ELF-1 (cell line): ENCODE measurements around the gene STX16.
A peak's percentile ranks its signal among the peaks of the same experiment; 100 is the strongest.

Experiments used
- DNase-seq: peaks from one replicate; pipeline ENCODE4 v3.0.0-alpha.2; 2016; ENCODE audit warnings: low read depth, low spot score

Gene STX16

DNA sequence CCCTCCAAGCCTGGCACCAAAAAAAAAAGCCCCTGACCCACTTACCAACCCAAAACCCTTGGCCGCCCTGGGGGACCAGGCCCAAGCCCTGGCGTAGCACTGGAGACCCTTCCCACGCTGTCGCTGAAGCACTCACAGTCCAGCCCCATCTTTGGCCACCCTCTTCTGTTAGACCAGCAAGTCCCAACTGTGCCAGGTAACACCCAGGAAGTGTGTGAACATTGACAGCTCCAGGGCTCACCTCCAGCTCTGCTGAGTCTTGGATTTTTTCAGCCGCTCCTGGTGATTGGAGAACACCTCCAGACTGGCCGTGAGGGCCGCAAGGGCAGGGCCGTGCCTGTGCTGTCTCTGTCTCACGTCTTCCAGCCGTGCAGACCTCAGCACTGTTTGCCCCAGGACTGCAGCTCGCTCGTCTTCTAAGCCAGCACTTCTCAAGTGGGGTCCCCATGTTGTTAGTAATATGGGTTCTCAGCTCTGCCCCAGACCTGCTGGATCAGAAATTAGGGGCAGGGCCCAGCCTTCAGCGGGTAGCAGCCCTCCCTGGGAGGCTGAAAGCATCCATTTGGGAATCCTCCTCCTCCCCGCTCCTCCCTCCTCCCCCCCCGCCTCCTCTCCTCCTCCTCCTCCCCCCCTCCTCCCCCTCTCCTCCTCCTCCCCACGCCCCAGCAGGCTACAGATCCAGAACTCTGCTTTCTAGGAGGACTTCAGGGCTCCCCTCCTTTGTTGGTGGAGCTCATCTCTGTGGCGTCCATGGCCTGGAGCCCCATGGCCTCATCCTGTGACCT lies 59.6 kb downstream of the STX16 start:
- DNase-seq, result peak; percentile 19

DNA sequence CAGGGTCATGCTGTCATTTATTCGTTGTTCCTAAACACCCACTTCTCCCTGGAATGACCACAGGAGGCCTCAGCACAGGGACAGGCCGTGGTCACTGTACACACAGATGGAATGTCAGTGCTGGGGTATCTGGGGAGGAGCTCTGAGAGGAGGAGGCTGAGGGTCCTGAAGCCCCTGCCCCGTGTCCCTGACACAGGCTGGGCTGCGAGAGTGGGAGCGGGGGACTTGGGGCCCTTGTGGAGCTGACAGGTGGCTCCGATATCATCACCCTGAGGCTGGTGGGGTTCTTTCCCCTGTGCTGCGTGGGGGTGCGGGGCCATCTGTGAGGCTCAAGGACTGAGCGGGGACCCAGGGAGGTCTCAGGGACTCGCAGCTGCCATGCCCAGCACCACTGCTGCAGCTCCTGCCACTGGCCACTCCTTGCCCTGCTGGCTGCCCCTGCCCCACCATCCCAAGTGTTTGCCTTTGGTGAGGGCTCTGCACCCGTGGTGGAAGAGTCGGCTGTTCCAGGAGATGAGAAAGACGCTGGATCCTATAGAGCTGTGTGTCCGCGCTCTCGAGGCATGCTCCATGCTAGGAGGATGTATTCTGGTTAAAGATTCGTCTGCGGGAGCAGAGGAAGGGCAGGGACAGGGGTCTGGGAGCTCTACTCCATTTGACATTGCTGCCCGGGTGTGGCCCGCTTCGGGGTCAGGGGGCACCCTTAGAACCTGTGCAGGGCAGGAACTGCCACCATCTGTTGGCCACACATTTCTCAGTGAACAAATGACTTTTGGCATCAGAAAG lies 60.4 kb downstream of the STX16 start:
- no peak for DNase-seq

DNA sequence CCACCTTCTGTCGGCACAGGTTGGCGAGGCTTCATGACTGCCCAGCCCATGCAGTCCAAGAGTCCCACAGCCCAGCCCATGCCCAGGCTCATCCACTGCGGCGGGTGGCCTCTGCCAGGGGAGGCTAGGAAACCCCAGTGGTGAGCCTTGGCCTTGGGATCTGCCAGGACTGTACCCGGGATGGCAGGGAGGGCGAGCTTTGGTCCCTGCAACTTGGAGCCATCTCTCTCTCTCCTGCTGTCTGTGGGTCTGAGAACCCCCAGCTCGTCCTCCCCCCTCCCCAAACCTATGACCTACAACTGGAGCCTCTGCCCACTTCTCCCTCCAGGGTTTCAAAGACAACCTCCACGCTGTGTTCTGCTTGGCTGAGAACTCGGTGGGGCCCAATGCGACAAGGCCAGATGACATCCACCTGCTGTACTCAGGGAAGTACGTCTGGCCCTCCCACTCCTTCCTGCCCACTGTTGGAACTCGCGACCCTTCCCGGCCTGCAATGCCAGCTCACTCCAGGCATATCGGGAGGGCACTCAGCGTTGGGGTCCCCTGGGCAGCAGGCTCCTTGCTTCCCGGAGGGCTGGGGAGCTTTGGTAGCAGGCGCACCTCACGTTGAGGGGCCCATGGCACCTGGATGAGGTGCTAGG lies 61.2 kb downstream of the STX16 start:
- no peak for DNase-seq

DNA sequence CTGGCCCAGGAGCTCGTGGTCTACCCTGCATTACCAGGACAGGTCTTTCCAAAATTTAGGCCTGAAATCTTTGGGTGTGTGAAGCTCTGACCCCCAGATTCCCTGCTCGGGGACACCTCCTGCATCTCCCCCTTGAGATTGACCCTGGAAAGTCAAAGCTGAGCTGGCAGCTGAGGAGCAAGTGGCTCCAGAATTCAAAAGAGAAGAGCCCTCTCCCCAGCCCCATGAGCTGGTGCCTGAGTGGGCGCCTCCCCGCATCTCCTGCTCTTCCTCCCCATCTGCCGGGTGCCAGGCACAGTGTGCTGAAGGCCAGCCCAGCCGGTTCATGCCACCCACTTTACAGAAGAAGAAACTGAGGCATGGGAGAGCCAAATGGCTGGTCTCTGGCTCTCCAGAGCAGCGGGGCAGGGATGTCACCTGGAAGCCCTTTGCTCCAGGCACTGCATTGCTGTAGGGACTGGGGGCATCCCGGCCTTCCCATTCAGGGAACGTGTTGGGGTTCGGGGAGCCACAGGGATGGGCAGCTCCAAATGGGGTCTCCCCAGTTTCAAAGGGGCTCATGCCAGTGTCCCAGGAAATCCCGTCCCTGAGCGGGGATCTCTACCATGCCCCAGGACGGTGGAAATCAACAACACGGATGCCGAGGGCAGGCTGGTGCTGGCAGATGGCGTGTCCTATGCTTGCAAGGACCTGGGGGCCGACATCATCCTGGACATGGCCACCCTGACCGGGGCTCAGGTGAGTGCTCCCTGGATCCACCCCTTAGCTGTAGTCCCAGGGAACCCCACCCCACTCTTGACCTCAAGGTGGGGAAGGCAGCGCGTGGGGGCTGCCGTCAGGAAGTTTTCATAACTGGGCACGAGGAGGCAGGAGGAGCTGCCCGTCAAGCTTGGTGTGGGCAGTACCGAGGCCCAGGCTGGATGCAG lies 62.0 kb downstream of the STX16 start:
- DNase-seq, result no peak

DNA sequence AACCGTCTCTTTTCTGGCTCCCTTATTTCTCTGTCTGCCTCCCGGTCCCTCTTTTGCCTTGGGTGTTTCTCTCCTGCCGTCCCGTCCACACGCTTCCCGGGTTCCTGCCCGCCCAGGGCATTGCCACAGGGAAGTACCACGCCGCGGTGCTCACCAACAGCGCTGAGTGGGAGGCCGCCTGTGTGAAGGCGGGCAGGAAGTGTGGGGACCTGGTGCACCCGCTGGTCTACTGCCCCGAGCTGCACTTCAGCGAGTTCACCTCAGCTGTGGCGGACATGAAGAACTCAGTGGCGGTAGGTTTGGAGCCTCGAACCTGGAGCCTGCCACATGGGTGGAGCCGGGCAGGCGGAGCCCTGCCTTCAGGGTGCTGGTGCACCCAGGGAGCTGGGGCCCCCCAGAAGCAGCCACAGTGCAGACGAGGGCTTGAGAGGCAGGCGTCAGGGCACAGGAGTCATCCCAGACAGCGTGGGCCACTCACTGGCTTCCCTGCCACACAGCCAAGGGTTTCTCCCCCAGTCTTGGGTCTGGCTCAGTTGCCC lies 62.8 kb downstream of the STX16 start:
- DNase-seq, result no peak

DNA sequence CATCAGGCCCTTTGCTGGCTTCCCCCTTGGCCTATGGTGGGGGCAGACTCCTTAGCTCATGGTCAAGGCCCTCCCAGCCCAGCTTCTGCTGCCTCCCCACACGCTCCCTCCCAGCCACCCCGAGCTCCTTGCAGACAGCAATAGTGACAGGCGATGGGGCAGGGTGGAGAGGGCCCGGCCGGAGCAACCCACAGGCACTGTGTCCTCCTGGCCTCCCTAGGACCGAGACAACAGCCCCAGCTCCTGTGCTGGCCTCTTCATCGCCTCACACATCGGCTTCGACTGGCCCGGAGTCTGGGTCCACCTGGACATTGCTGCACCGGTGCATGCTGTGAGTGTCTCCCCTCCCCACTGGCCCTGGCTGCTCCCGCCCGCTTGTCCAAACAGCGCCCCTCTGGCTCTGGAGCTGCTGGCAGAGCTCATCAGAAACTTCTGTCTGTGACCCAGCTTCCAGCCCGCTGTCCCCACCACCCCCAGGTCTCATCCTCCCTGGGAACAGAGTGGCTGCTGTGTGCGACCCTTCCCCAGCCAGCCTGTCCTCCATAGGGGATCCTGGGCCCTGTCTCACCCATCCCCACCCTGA lies 63.3 kb downstream of the STX16 start:
- DNase-seq, result no peak

DNA sequence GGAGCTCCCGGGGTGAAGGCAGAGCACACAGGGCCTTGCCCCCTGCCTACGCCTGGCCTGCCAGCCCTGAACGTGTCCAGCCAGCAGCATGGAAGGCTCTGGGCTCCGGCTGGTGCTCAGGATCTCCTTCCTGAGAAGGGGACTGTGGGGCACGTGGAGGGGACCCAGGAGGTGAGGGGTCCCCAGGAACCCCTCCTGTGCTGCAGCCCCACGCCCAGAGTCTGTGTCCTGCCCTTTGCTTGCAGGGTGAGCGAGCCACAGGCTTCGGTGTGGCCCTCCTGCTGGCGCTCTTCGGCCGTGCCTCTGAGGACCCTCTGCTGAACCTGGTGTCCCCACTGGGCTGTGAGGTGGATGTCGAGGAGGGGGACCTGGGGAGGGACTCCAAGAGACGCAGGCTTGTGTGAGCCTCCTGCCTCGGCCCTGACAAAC lies 63.9 kb downstream of the STX16 start:
- DNase-seq, result no peak

DNA sequence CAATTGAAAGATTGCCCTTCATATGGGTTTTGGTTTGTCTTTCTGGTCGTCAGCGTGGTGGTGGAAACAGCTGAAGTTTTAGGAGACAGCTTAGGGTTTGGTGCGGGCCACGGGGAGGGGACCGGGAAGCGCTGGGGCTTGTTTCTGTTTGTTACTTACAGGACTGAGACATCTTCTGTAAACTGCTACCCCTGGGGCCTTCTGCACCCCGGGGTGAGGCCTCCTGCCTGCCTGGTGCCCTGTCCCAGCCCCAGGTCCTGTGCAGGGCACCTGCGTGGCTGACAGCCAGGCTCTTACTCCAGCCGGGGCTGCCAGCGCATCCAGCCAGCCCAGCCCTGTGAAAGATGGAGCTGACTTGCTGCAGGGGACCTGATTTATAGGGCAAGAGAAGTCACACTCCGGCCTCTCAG lies 64.3 kb downstream of the STX16 start:
- DNase-seq, result no peak

DNA sequence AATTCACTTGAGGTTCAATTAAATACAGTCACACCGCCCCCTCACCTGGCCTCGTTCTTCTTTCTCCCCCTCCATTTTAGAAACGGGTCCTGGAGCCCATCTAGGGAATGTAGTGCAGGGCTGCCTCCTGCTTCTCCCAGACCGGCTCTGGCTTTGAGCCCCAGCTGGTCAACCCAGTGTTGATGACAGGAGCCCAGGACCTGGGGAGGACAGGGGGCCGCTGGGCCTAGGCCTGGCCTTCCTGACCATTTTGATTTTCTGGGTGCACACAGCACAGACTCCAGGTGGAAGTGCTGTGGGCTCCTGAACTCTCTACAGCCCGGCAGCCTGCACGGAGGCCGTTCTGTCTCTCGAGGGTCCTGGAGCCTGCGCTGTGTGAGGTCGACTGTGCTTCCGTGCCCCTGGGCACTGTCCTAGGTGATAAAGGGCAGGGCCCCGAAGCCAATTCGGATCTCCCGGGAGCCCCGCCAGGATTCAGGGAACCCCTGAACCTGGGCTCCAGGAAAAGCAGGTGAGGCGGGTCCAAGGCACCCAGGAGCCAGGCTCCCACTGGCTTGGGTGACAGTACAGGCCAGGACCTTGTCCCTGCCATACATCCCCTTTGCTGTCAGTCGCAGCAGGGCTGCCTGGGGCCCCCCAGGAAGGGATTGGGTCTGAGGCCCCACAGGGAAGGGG lies 64.9 kb downstream of the STX16 start:
- no peak for DNase-seq

DNA sequence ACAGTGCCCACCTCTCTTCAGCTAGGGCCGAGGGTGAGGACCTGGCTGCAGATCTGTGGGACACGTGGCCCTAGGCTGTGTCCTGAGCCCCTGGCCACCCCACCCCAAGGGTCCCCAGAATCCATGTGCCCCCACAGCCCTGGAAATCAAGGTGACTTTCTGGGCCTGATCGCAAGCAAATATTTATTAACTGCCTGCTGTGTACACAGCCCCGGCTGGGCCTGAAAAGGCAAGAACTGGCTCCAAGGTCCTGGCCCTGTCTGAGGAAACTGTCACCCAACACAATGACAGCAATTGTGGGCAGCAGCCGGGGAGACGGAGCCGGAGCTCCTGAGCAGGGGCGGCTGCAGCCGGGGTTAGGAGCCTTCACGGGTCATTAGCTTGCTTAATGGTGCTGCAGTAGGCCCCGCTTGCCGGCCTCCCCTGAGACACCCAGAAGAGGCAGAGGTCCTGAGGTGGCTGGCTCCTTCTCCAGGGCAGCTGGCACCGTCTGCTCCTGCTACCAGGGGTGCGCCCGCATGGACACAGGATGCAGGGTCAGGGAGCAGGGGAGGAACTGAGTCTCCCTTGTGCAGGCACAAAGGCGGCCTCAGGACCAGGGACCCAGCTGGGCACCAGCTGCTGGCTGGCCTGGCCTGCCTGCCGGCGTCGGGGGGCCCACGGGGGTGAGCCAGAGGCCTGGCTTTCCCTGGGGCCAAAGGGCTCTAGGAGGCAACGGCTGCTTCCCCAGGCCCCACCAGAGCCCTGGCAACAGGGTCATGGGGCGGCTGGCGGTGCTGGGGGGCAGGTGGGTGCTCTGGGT lies 65.6 kb downstream of the STX16 start:
- no peak for DNase-seq

DNA sequence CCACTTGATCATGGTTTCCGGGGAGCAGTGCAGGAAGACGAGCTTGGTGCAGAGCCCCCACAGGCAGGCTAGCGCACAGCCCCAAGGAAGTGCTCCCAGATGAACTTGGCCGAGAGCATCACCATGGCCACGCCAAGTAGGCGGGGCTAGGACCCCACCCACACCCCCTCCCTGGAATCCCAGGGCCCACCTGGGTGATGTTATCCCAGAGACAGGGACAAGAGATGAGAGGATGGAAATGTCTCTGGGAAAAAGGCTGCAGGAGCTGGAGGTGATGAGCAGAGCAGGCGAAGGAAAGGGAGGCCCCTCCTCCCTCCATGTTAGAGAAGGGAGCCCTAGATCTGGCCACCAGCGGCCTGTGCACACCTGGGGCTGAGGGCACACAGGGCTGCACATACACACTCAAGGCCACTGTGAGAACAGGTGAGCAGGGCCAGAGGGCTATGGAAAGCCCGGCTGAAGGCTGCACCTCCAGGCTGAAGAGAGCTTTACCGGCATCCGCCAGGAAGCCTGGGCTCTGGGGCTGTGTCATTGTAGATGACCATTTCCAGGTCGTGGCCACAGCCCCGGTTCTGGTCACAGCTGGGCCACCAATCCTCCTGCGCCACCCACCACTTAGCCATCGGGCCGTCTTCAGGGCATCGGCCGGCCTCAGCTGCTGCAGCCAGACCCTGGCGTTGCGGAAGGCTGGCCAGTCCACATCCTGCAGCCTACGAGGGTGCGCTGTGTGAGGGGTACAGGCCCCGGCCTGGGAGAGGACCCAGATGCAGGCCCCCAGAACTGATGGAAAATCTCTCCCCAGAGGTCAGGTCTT lies 66.4 kb downstream of the STX16 start:
- no peak for DNase-seq

DNA sequence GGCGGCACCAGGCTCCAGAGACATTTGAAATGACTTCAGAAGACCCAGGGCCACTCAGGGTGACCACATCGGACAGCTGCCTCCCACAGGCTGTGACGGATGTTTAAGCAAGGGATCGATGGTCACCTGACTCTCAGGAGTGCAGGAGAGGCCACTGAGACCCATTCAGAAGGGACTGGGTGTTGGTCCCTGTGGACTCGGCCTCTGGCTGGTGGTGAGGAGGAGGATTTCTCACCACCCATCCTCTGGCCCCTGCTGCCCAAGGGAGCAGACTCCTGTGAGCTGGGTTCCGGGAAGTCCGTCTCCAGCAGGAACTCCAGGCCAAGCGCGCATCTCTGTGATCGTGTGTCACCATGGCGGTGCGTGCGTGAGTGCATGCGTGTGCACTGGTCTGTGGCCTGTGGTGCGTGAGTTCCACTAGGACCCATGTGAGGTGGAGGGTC lies 67.1 kb downstream of the STX16 start:
- no peak for DNase-seq

DNA sequence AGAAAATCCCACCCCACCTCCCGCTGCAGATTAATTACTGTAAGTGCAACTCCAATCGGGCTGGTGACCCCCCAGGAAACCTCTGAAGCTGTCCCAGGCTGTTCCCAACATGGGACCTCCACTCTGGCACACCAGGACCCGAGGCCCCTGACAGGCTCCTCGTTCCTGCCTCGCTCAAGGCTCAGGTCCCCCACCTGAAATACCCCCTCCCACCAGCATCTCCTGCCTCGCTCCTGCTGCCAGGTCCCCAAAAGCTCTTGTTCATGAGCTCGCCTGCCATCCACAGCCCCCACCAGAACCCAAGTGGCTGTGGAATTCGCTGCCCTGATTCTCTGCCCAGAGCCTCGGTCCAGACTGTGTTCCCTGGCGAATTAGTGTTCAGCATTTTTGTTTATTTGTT lies 67.6 kb downstream of the STX16 start:
- DNase-seq, result no peak

DNA sequence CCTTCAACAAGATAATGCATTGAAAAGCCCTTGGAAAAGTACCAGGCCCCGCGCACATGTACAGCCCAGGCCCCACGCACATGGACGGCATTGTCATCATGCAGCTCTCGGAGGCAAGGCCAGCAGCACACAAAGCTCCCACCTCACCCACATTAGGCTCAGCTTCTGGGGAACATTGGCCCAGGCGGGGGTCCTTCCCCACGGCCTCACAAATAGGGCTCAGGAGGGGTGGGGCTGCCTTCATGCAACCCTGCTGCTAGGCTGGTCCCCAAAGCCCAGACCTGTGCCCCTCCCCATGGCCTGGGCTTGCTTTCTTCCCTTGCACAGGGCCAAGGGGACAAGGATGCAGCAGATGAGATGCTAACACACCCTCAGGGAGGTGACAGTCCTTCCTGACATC lies 68.2 kb downstream of the STX16 start:
- DNase-seq, result no peak

DNA sequence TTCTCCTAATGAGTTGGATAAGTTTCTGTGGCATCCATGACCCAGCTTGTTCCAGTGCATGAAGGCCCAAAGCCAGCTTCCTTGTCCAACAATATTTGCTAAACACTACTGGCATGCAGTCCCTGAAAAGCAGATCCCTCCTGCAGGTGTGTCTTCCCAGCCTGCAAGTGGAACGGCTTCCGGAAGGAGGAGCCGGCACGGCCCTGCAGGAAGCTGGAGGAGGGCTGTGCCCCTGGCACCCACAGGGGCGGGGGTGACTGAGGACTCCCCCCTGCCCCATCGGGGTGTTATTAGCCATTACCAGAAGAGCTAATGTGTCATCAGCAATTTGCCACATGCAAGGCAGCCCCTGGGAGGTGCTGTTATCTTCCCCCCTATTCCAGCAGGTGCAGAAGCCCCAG lies 68.9 kb downstream of the STX16 start:
- DNase-seq, result no peak

DNA sequence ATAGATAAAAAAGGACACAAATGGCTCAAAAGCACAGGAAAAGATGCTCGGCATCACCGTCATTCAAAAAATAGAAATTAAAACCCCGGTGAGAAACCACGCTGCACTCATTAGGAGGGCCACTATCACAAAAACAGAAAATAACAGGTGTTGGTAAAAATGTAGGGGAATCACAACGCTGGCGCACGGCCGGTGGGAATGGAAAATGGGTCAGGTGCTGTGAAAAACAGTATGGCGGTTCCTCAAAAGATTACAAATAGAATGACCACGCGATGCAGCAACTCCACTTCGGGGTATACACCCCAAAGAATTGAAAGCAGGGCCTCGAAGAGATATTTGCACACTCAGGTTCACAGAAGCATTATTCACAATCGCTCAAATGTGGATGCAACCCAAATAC lies 69.8 kb downstream of the STX16 start:
- no peak for DNase-seq

DNA sequence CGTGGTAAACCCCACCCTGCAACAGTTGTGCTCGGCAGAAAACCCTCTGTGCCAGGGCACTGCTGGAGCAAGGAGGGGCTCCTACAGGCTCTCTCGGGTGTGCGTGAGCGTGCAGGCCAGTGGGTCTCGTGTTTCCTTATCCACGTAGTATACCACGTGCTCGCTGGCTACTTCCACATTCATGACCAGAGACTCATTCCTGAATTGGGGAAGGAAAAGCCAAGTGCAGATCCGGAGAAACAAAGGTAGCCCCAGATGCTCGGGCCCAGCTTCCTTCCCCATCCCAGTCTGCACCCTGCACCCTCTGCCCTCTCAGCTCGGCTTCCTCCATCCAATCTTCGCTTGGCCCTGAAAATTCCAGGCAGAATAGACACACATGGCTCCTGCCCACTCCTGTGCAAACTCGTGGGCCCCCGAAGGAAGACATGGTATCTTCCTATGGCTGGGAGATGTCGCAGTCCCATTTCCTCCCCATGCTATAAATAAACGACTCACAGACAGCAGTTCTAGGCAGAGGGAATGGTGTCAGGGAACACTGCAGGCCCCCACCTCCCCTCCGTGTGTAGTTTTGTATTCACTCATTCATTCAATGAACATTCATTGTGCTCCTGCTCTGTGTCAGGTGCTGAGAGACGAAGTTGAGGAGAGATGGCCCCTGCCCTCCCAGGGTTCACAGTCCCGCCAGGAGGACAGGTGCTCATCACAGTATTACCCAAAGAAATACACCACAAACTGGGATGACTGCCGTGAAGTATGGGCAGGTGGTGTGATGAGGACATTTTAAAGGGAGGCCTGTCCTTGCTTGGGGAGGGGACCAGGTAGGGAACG lies 71.1 kb downstream of the STX16 start:
- no peak for DNase-seq
